ENCODE measurements around the gene DOCK9.
A peak's percentile ranks its signal among the peaks of the same experiment; 100 is the strongest.

The DOCK9 gene

DNA sequence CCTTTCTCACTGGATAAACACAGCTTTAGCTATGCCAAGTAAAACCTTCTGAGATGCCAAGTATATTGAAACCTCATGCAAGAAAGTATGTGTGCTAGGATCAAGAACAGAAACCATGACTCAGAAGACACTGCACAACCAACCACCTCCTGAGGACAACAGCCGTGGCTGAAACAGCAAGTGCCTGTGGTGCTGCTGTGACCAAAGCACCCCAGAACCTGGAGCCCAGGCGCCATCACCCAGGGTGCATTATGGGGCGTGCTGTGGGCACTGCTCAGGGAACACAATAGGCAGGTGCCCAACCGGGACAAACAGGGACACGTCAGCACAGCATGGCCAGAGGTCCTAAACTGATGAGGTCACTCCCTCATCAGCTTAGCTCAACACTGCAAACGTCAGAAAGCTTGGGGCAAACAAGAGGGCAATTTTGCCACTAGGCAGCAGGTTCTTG is 124.1 kb downstream of the DOCK9 start:
- no peak for DNase-seq (ENCODE audit: low read depth in 2 of 2)

GRCh38 chr13:98851276-98851675 is 126.6 kb downstream of the DOCK9 start:
- no peak for DNase-seq (ENCODE audit: low read depth in 2 of 2)

- DNase-seq (ENCODE audit: low read depth in 2 of 2): peak in 1 of 2 experiments; percentile 4
These were observed 129.1 kb downstream of the DOCK9 start for GRCh38 chr13:98848746-98849145.

GRCh38 chr13:98847780-98848179 is 130.1 kb downstream of the DOCK9 start:
- DNase-seq (ENCODE audit: low read depth in 2 of 2): no peak

GRCh38 chr13:98846986-98847385 is 130.9 kb downstream of the DOCK9 start:
- DNase-seq (ENCODE audit: low read depth in 2 of 2): no peak

DNA sequence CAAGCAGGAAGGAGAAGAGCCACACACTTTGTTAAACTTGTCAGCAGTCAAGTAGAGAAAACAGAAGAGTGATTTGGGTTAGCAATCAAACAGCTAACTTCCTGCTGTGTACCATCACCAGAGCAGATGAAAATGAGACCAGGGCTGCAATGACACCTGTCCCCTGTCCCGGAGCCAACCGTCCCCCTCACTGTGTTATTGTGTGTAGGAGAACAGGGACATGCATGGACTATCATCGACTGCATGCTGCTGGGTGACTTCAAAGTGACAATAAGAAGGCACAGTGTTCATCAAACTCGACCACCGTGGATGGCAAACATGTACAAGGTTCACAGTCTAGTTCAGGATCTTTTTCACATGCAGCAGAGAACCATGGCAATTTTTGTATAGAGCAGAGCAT is 131.3 kb downstream of the DOCK9 start:
- no peak for DNase-seq (ENCODE audit: low read depth in 2 of 2)

DNA sequence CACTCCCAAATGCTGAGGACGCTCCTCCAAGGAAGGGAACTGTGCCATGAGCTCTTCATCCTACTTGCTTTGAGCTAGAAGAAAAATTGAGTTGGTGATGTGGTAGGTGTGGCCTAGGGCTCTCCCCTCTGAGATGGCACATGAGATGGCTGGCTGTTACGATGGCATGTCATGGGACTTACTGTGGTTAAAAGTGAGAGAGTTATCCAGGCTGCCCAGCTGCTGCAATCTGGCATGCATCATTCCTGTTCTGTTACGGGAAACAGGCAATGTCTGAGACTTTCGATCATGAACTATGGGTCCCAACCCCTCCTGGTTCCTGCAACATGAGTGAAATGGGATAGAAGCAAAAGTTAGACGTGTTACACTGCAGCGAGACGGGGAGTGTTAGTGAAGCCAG is 132.1 kb downstream of the DOCK9 start:
- DNase-seq (ENCODE audit: low read depth in 2 of 2): no peak

DNA sequence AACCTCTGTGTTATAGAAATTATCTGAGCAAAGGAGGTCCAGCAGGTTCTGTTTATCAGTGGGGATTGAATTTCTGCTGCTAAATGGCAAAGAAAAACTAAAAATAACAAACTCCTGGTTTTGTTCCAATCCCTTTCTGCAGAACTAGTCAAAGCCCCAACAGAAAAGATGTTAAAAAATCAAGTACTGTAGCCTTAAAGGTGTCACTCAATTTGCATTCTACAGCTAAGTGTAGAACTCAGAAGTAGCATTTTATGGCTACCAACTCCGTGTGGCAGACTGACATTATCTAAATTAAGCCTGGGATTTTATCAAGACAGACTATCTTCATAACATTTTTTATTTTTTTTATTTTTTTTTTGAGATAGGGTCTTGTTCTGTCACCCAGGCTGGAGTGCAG is 133.8 kb downstream of the DOCK9 start:
- DNase-seq (ENCODE audit: low read depth in 2 of 2): no peak

- no peak for DNase-seq (ENCODE audit: low read depth in 2 of 2)
These were observed 134.4 kb downstream of the DOCK9 start for GRCh38 chr13:98843482-98843877.

DNA sequence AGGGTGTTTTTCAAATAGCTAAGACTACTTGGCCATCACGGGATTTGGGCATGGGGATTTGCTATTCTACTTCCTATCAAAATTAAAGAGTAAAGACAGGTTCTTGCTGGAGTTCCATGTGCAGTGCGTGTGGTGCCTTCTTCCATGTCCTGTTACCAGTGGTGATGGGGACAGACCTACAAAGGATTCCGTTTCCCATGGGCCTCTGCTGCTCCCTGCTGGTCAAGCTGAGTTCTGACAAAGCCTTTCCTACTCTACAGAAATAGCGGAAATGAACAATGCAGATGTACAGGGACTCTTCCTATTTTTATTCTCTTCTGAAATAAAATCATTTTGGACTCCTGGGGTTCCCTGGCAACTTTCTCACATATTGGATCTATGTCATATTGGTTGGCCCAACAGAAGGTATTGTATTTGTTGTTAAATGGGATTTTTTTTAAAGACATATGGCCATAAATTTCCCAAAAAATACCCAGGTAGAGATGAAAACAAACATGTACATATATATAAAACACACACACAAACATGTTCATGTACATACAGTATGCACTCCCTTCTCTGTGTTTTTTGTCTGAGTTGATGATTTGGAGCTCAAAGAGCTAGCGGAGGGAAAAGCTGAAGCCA is 134.9 kb downstream of the DOCK9 start:
- DNase-seq (ENCODE audit: low read depth in 2 of 2): peak; percentile 49

GRCh38 chr13:98842070-98842469 is 135.8 kb downstream of the DOCK9 start:
- no peak for DNase-seq (ENCODE audit: low read depth in 2 of 2)

DNA sequence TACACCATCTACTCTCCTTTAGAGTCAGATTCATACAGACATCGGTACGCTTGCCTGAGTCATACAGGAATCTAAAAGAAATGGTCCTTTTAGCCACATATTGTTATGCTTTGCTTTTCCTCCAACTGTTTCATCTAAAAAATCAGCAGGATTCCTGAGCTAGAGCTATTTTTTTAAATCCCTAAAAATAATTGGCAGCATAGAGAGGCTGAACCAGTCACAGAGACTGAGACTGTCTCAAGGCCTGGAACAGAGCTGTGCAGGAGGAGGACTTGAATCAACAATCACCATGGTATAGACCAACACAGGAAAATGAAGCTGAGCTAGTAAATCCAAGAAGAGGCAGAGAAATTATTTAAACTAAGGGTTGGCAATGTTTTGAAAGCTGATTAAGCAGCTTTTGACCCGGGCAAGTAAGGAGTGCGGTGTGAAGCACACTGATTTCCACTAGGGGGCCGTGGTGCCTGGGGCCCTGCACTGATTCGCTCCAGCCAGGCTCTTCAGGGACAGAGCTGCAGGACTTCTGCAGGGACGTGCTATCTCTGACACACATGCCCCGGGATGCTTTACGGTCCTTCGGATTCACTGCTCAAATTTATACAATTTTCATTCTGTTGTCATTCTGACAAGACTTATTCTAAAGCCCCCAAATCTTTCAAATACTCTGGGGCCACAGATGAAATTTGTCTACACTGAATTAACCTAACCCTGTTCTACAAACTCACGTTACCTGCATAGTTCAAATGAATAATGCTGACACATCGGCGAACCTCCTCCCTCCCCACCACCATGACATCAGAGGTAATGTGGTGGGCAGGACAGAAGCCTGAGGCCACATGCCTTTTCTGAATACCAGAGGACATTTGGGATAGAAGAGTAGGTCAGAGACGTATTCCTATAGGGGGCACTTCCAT is 137.8 kb downstream of the DOCK9 start:
- DNase-seq (ENCODE audit: low read depth in 2 of 2): peak in 1 of 2 experiments; percentile 20

DNA sequence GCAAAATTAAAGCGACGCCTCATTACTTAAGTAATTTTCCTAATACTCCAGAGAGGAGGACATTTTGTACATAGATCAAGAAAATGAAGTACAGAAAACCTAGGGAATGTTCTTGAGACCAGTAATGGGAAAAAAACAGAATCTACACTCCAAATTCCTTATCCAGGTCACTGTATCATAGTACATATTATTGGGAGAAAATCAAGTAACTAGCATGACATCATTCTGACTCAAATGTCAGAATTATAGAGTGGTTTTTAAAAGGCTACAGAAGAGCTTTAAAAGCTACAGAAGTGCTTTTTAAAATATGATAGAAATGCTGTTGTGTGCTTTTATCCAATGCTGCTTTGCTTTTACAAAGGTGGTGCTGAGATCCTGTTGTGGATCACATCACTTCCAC is 139.1 kb downstream of the DOCK9 start:
- no peak for DNase-seq (ENCODE audit: low read depth in 2 of 2)

DNA sequence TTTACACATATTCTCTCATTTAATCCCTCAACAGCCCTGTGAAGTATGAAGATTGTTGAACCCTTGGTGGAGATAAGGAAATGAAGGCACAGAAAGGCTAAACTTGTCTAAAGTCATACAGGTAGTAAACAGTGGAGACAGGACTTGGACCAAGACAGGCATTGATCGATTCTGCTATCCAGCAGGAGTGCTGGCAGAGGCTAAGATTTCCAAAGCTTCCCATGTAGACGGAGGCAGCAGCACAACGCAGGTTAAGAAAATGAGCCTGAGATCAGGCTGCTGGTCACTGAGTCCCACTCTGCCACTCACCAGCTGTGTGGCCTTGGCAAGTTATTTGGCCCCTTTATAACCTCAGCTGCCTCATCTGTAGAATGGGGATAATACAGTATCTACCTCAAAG is 140.0 kb downstream of the DOCK9 start:
- no peak for DNase-seq (ENCODE audit: low read depth in 2 of 2)

GRCh38 chr13:98835156-98835555 is 142.7 kb downstream of the DOCK9 start:
- DNase-seq (ENCODE audit: low read depth in 2 of 2): no peak

GRCh38 chr13:98834254-98834960 is 143.5 kb downstream of the DOCK9 start:
- no peak for DNase-seq (ENCODE audit: low read depth in 2 of 2)

- DNase-seq (ENCODE audit: low read depth in 2 of 2): no peak
These were observed 146.6 kb downstream of the DOCK9 start for GRCh38 chr13:98831236-98831635.

GRCh38 chr13:98829541-98829940 is 148.3 kb downstream of the DOCK9 start:
- no peak for DNase-seq (ENCODE audit: low read depth in 2 of 2)

DNA sequence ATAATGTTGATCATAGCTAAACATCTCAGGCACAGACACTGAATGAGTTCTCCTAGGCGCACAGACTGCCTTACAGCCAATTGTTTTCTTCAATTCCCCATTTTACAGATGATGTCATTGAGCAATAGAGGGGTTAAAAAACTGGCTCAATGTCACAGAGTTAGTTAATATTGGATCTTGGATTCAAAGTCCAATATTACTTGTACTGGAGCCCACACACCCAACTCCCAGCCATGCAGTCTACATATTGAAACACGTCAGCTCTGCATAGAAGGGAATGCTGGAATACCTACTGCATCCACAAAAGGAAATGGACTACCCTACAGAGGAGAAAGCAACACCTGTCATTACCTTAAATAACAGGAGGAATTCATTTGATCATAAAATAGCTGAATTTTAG is 149.2 kb downstream of the DOCK9 start:
- no peak for DNase-seq (ENCODE audit: low read depth in 2 of 2)

DNA sequence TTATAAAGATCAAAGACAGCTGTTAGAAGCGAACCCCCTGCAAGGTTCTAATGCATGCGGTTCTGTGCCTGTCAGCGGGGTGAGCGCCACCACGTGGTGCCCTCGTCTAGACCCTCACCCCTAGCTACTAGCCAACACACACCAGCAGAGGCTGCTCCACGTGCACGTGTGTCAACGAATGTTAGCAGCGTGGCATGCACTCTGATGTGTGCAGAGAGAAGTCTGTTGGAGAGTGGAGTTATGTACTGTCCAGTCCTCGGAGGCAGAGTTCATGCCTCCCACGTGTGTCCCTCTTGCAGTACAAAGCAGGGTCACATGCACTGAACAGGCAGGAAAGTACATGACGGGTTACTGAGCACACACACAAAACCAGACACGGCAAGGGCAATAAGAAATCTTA is 150.4 kb downstream of the DOCK9 start:
- DNase-seq (ENCODE audit: low read depth in 2 of 2): no peak

DNA sequence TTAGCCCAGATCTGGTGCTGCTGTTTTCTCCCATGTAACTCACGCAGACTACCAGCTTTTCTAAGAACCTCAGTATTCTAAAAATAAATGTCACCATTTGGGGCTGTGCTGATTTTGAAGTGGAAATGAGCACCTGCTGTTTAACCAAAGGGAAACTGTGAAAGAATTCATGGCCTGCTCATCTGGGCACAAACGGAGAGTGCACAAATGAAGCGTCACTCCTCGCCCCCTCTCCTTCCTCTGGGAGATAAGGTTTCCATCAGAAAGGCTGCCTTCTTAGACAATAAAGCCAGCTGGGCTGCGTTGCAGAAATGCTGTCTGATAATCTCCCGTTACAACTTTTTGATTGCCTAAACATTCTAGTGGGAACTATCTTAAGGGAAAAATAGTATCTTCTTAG is 151.7 kb downstream of the DOCK9 start:
- DNase-seq (ENCODE audit: low read depth in 2 of 2): no peak

DNA sequence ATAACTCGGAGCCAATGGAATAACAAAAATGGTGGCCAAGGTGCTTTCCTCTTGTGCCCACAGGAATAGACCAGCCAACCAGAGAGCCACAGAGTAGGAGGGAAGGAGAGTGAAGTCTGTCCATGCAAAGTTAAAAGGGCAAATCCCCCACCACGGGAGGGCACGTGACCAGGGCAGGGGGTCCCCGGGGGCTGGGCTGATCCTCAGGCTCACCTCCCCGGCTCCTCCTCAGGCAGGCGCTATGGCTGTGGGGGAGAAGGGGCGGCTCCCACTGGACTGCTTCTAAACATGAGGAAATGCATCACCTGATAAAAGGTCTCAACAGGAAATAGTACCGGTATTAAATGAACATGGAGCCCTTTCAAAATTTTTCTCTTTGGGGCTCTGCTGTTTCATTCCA is 152.2 kb downstream of the DOCK9 start:
- no peak for DNase-seq (ENCODE audit: low read depth in 2 of 2)
